ENCODE data around the gene CALCOCO2. TPM values are rescaled to one million over a fixed set of nuclear protein-coding genes. Genes with fewer than 3 reads are reported as not detected.

Gene CALCOCO2
- total and polyA plus RNA-seq, 4 donors: 46.8 to 128 (median 93.1) TPM

DNA sequence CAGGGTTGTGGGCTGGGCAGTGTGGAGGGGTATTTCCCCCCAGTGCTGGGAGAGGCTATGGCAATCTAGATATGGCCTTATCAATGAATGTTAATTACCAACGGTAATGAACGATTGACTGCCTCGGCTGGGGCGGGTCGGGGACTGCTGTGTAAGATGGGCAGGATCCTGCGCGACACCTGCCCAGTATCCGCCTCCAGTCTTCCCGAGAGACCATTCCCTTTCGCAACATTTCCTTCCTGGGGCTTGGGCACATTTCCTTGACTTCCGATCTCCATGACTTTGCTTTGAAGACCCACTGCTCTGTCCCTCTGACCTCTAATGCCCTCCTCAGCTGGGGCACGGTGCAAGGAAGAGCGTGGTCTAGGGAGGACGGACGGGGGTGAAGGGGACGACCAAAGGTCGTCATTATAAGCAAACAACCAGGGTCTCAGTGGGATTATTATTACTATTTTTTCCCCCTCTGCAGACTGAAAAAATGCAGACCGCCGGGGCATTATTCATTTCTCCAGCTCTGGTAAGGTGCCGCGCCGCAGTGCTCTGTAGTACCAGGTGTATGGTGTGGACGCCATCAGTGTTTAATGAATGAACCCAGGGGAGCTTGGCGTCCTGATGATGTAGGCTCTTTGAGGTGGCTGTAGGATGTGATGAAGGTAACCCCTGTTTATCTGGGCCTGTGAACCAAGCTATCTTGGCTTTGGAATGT is 62.3 kb downstream of the CALCOCO2 start:
- Histone ChIP-seq H3K4me3 (peak overlapping the region; percentile 68), H3K36me3 (ENCODE audit: control insufficient read depth in 4 of 4, insufficient read depth in 4 of 4, low read length in 4 of 4) (peaks cover 0 to 11% (median 10%) of the 10 kb centered on the region in 4 donors), H3K9me3 (ENCODE audit: control insufficient read depth in 4 of 4, insufficient read depth in 3 of 4, low read length in 3 of 4) (no peaks in the 10 kb centered on the region), H3K27me3 (ENCODE audit: control insufficient read depth in 3 of 3, insufficient read depth in 3 of 3, low read length in 2 of 3) (no peaks in the 10 kb centered on the region), H3K4me1 (ENCODE audit: control insufficient read depth in 5 of 5, insufficient read depth in 5 of 5, low read length in 5 of 5) (peaks cover 0 to 13% (median 6%) of the 10 kb centered on the region in 5 donors), H3K9ac (ENCODE audit: insufficient read depth in 1 of 2, low read length in 2 of 2) (peak overlapping the region; percentile 41 to 61), H3K27ac (ENCODE audit: low read depth in 1 of 2, low read length in 1 of 2) (peak overlapping the region; percentile 83 to 85)
- TF ChIP-seq CTCF (IDR thresholded peaks at IDR 0.05; ENCODE audit: control extremely low read depth, extremely low read depth): no peak
- DNase-seq: peak in 1 of 3 donors; percentile 21
- no peak for ATAC-seq (ENCODE audit: insufficient read depth, low FRiP score)
- WGBS, 2 donors: 1 to 2% methylated on average over 24 of the region's 24 CpGs

GRCh38 chr17:48893646-48894508 is 63.0 kb downstream of the CALCOCO2 start:
- H3K9me3 ChIP-seq (ENCODE audit: control insufficient read depth in 4 of 4, insufficient read depth in 3 of 4, low read length in 3 of 4): no peaks in the 10 kb centered on the region
- no peak for DNase-seq
- no peak for ATAC-seq (ENCODE audit: insufficient read depth, low FRiP score)
- H3K27ac ChIP-seq (ENCODE audit: low read depth in 1 of 2, low read length in 1 of 2): peak overlapping the region in 1 of 2 donors; percentile 85
- H3K36me3 ChIP-seq (ENCODE audit: control insufficient read depth in 4 of 4, insufficient read depth in 4 of 4, low read length in 4 of 4): peaks cover 0 to 11% (median 11%) of the 10 kb centered on the region in 4 donors
- H3K27me3 ChIP-seq (ENCODE audit: control insufficient read depth in 3 of 3, insufficient read depth in 3 of 3, low read length in 2 of 3): no peaks in the 10 kb centered on the region
- 62 to 72% methylated on average over 5 of the region's 5 CpGs for WGBS, 2 donors
- no peak overlapping the region for H3K4me3 ChIP-seq
- no peak for TF ChIP-seq CTCF (IDR thresholded peaks at IDR 0.05; ENCODE audit: control extremely low read depth, extremely low read depth)
- H3K4me1 ChIP-seq (ENCODE audit: control insufficient read depth in 5 of 5, insufficient read depth in 5 of 5, low read length in 5 of 5): peaks cover 0 to 13% (median 6%) of the 10 kb centered on the region in 5 donors
- H3K9ac ChIP-seq (ENCODE audit: insufficient read depth in 1 of 2, low read length in 2 of 2): peak overlapping the region in 1 of 2 donors; percentile 61

DNA sequence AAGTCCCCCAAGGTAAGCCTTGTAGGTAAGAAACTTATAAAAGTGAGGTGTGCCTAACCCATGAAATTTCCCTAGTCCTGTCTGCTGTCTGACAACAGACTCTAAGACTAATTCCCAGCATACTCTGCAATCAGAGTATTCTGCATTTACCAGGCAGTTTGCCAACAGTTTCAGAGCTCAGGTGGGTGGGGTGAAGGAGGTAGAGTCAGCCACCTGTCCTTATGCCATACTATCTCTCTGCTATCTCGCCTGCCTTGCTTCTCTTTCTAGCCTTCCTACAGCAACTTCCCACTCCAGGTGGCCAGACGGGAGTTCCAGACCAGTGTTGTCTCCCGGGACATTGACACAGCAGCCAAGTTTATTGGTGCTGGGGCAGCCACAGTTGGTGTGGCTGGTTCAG is 64.1 kb downstream of the CALCOCO2 start:
- 87 to 95% methylated on average over 3 of the region's 3 CpGs for WGBS, 2 donors
- DNase-seq (no peak), ATAC-seq (ENCODE audit: insufficient read depth, low FRiP score) (no peak)
- peaks cover 0 to 13% (median 6%) of the 10 kb centered on the region in 5 donors for H3K4me1 ChIP-seq (ENCODE audit: control insufficient read depth in 5 of 5, insufficient read depth in 5 of 5, low read length in 5 of 5)
- H3K27me3 ChIP-seq (ENCODE audit: control insufficient read depth in 3 of 3, insufficient read depth in 3 of 3, low read length in 2 of 3): no peaks in the 10 kb centered on the region
- H3K27ac ChIP-seq (ENCODE audit: low read depth in 1 of 2, low read length in 1 of 2): no peak overlapping the region
- H3K4me3 ChIP-seq: no peak overlapping the region
- no peaks in the 10 kb centered on the region for H3K9me3 ChIP-seq (ENCODE audit: control insufficient read depth in 4 of 4, insufficient read depth in 3 of 4, low read length in 3 of 4)
- H3K9ac ChIP-seq (ENCODE audit: insufficient read depth in 1 of 2, low read length in 2 of 2): no peak overlapping the region
- peaks cover 0 to 11% (median 11%) of the 10 kb centered on the region in 4 donors for H3K36me3 ChIP-seq (ENCODE audit: control insufficient read depth in 4 of 4, insufficient read depth in 4 of 4, low read length in 4 of 4)
- TF ChIP-seq CTCF (IDR thresholded peaks at IDR 0.05; ENCODE audit: control extremely low read depth, extremely low read depth): no peak
